GM19395 (cell line): Measurements from ENCODE around the gene FNBP1.

Experiments
- ATAC-seq: cut with Tn5 transposase; IDR thresholded peaks from one replicate; pipeline ENCODE4 v1.9.1; 2021; ENCODE audit warnings: mild to moderate bottlenecking, moderate library complexity; ENCODE audit not compliant: unreplicated experiment

The FNBP1 gene

GRCh38 chr9:130042885-130043653 lies at the start of gene FNBP1:
FNBP1 (minus strand) TSS chr9:130043189; CDS start chr9:130042975, 214 bp downstream.
- peak; percentile 37 for ATAC-seq

- no peak for ATAC-seq
Observed at GRCh38 chr9:130090915-130091314, 47.9 kb upstream of the FNBP1 start.

GRCh38 chr9:130089141-130089540 lies 46.2 kb upstream of the FNBP1 start:
- no peak for ATAC-seq

- ATAC-seq = no peak
Observed at GRCh38 chr9:130088051-130088450, 45.1 kb upstream of the FNBP1 start.

GRCh38 chr9:130084337-130084736 lies 41.3 kb upstream of the FNBP1 start:
- ATAC-seq = no peak

GRCh38 chr9:130078547-130078946 lies 35.6 kb upstream of the FNBP1 start:
- ATAC-seq = no peak

- no peak for ATAC-seq
Observed at GRCh38 chr9:130073373-130073772, 30.4 kb upstream of the FNBP1 start.

- ATAC-seq = no peak
Observed at GRCh38 chr9:130072515-130073235, 29.7 kb upstream of the FNBP1 start.

- no peak for ATAC-seq
Observed at GRCh38 chr9:130069048-130069447, 26.1 kb upstream of the FNBP1 start.

- no peak for ATAC-seq
Observed at GRCh38 chr9:130064621-130065020, 21.6 kb upstream of the FNBP1 start.

- no peak for ATAC-seq
Observed at GRCh38 chr9:130062750-130063149, 19.8 kb upstream of the FNBP1 start.

GRCh38 chr9:130060296-130060695 lies 17.3 kb upstream of the FNBP1 start:
- ATAC-seq = no peak

GRCh38 chr9:130058887-130059286 lies 15.9 kb upstream of the FNBP1 start:
- no peak for ATAC-seq

- no peak for ATAC-seq
Observed at GRCh38 chr9:130058154-130058553, 15.2 kb upstream of the FNBP1 start.

GRCh38 chr9:130054820-130055219 lies 11.8 kb upstream of the FNBP1 start:
- ATAC-seq = no peak

GRCh38 chr9:130054325-130054786 lies 11.4 kb upstream of the FNBP1 start:
- no peak for ATAC-seq

GRCh38 chr9:130053504-130054324 lies 10.7 kb upstream of the FNBP1 start, which contains the start of gene GPR107:
GPR107 (plus strand) TSS chr9:130053906; CDS start chr9:130053933, 27 bp downstream.
- peak; percentile 85 for ATAC-seq

GRCh38 chr9:130053109-130053503 lies 10.1 kb upstream of the FNBP1 start:
- ATAC-seq = no peak

GRCh38 chr9:130051855-130052254 lies 8.9 kb upstream of the FNBP1 start:
- no peak for ATAC-seq

GRCh38 chr9:130050462-130050861 lies 7.5 kb upstream of the FNBP1 start:
- no peak for ATAC-seq
